ENCODE measurements around the gene OTOGL. TPM values are rescaled to one million over a fixed set of nuclear protein-coding genes. Genes with fewer than 3 reads are reported as not detected.

OTOGL gene
- total and polyA plus RNA-seq, 2 donors from 2014 or later: 0.47 to 0.80 TPM

- no peak overlapping the region for H3K9ac ChIP-seq (ENCODE audit: low read length in 3 of 3)
- FAIRE-seq (no peak), DNase-seq (no peak)
- TF ChIP-seq, protein P1, sequence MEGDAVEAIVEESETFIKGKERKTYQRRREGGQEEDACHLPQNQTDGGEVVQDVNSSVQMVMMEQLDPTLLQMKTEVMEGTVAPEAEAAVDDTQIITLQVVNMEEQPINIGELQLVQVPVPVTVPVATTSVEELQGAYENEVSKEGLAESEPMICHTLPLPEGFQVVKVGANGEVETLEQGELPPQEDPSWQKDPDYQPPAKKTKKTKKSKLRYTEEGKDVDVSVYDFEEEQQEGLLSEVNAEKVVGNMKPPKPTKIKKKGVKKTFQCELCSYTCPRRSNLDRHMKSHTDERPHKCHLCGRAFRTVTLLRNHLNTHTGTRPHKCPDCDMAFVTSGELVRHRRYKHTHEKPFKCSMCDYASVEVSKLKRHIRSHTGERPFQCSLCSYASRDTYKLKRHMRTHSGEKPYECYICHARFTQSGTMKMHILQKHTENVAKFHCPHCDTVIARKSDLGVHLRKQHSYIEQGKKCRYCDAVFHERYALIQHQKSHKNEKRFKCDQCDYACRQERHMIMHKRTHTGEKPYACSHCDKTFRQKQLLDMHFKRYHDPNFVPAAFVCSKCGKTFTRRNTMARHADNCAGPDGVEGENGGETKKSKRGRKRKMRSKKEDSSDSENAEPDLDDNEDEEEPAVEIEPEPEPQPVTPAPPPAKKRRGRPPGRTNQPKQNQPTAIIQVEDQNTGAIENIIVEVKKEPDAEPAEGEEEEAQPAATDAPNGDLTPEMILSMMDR (IDR thresholded peaks at IDR 0.05; ENCODE audit: borderline replicate concordance, extremely low read depth, insufficient read depth): no peak
- no peak overlapping the region for H3K4me3 ChIP-seq (ENCODE audit: low read length in 3 of 3)
- no peaks in the 10 kb centered on the region for H3K4me1 ChIP-seq (ENCODE audit: control insufficient read depth in 2 of 3, insufficient read depth in 2 of 3, low read depth in 1 of 3, low read length in 3 of 3)
- no peaks in the 10 kb centered on the region for H3K9me3 ChIP-seq (ENCODE audit: control insufficient read depth in 2 of 3, insufficient read depth in 1 of 3, low read length in 3 of 3)
- H3K27ac ChIP-seq (ENCODE audit: low read depth in 2 of 2, low read length in 2 of 2): no peak overlapping the region
- intact Hi-C loops (cut with DNase I): no loop called here
- no peaks in the 10 kb centered on the region for H3K27me3 ChIP-seq (ENCODE audit: control insufficient read depth, insufficient read depth, low read length)
- peaks cover 0 to 3% (median 0%) of the 10 kb centered on the region in 3 donors for H3K36me3 ChIP-seq (ENCODE audit: control insufficient read depth in 2 of 3, insufficient read depth in 3 of 3, low read length in 3 of 3)
These were observed 160.9 kb downstream of the OTOGL start for GRCh38 chr12:80260269-80260668.

DNA sequence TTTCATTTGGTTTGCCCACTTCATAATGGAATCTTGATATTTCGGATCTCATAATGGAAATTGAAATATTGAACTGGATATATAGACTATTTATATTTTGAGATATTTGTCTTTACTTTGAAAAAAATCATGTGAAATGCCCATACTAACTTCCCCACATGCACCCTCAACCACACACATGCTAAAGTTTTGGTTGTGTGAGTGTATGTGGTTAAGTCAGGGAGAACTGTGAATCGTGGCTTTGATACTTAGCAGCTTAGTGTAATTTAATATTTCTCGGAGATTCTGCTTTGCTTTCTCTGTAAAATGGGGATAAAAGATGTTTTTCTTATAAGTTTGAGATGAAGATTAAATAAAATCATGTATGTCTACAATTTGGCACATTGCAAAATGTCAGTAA, 162.1 kb downstream of the OTOGL start:
- Histone ChIP-seq H3K4me1 (ENCODE audit: control insufficient read depth in 2 of 3, insufficient read depth in 2 of 3, low read depth in 1 of 3, low read length in 3 of 3) (no peaks in the 10 kb centered on the region), H3K9ac (ENCODE audit: low read length in 3 of 3) (no peak overlapping the region), H3K36me3 (ENCODE audit: control insufficient read depth in 2 of 3, insufficient read depth in 3 of 3, low read length in 3 of 3) (peaks cover 0 to 3% (median 0%) of the 10 kb centered on the region in 3 donors), H3K27me3 (ENCODE audit: control insufficient read depth, insufficient read depth, low read length) (no peaks in the 10 kb centered on the region), H3K9me3 (ENCODE audit: control insufficient read depth in 2 of 3, insufficient read depth in 1 of 3, low read length in 3 of 3) (no peaks in the 10 kb centered on the region), H3K4me3 (ENCODE audit: low read length in 3 of 3) (no peak overlapping the region), H3K27ac (ENCODE audit: low read depth in 2 of 2, low read length in 2 of 2) (no peak overlapping the region)
- TF ChIP-seq, protein P1 (IDR thresholded peaks at IDR 0.05; ENCODE audit: borderline replicate concordance, extremely low read depth, insufficient read depth): no peak
- intact Hi-C loops (cut with DNase I): no loop called here
- FAIRE-seq: no peak
- no peak for DNase-seq

- Histone ChIP-seq H3K4me3 (ENCODE audit: low read length in 3 of 3) (no peak overlapping the region), H3K36me3 (ENCODE audit: control insufficient read depth in 2 of 3, insufficient read depth in 3 of 3, low read length in 3 of 3) (peaks cover 0 to 3% (median 0%) of the 10 kb centered on the region in 3 donors), H3K9ac (ENCODE audit: low read length in 3 of 3) (no peak overlapping the region), H3K4me1 (ENCODE audit: control insufficient read depth in 2 of 3, insufficient read depth in 2 of 3, low read depth in 1 of 3, low read length in 3 of 3) (no peaks in the 10 kb centered on the region), H3K27ac (ENCODE audit: low read depth in 2 of 2, low read length in 2 of 2) (no peak overlapping the region), H3K27me3 (ENCODE audit: control insufficient read depth, insufficient read depth, low read length) (no peaks in the 10 kb centered on the region), H3K9me3 (ENCODE audit: control insufficient read depth in 2 of 3, insufficient read depth in 1 of 3, low read length in 3 of 3) (no peaks in the 10 kb centered on the region)
- intact Hi-C loops (cut with DNase I): no loop called here
- TF ChIP-seq, protein P1 (IDR thresholded peaks at IDR 0.05; ENCODE audit: borderline replicate concordance, extremely low read depth, insufficient read depth): no peak
- no peak for FAIRE-seq
- DNase-seq: no peak
These were observed 163.0 kb downstream of the OTOGL start for GRCh38 chr12:80262346-80262745.

DNA sequence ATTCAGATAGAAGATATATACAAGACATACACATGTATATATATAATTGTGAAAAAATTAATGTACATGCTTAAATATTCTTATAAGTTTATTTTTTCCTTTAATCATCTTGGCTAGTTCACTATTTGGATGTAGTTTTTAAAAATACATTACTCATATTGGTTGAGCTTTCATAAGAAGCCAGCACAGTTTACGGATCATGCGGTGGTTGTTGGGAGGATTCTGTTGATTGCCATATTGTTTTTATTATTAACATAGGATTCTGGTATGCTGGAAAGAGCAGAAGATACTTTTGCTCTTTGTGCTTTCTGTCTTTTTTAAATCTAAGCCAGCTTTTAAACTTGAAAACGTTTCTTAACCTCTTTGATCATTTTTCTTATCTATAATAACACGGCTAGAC, 163.4 kb downstream of the OTOGL start:
- Histone ChIP-seq H3K9me3 (ENCODE audit: control insufficient read depth in 2 of 3, insufficient read depth in 1 of 3, low read length in 3 of 3) (no peaks in the 10 kb centered on the region), H3K27ac (ENCODE audit: low read depth in 2 of 2, low read length in 2 of 2) (no peak overlapping the region), H3K9ac (ENCODE audit: low read length in 3 of 3) (no peak overlapping the region), H3K27me3 (ENCODE audit: control insufficient read depth, insufficient read depth, low read length) (no peaks in the 10 kb centered on the region), H3K4me1 (ENCODE audit: control insufficient read depth in 2 of 3, insufficient read depth in 2 of 3, low read depth in 1 of 3, low read length in 3 of 3) (no peaks in the 10 kb centered on the region), H3K4me3 (ENCODE audit: low read length in 3 of 3) (no peak overlapping the region), H3K36me3 (ENCODE audit: control insufficient read depth in 2 of 3, insufficient read depth in 3 of 3, low read length in 3 of 3) (peaks cover 0 to 3% (median 0%) of the 10 kb centered on the region in 3 donors)
- TF ChIP-seq, protein P1 (IDR thresholded peaks at IDR 0.05; ENCODE audit: borderline replicate concordance, extremely low read depth, insufficient read depth): no peak
- intact Hi-C loops (cut with DNase I): no loop called here
- no peak for DNase-seq
- FAIRE-seq: no peak

All from kidney (tissue), 14 donors.